Fibroblast of the aortic adventitia (primary cell): Measurements from ENCODE around the gene TSGA10. TPM values are rescaled to one million over a fixed set of nuclear protein-coding genes. Genes with fewer than 3 reads are reported as not detected.

Source experiments
- DNase-seq: peaks from one replicate; pipeline ENCODE4 v3.0.0-alpha.2; 2010; ENCODE audit warnings: low read depth
- H3K4me3 ChIP-seq: 2 replicates; pipeline ENCODE4 v1.5.1; 2011; ENCODE audit warnings: low read depth, mild to moderate bottlenecking, control low read depth, low read length, moderate library complexity
- total RNA-seq: library from RNA; depleted of rRNA; stranded (reverse); fragments of >200 nt; gene quantifications from 2 replicates; pipeline ENCODE4 v1.2.3, GENCODE V29; 2012; ENCODE audit warnings: low replicate concordance
- TF ChIP-seq, protein P1 (sequence below): IDR thresholded peaks from 2 replicates; pipeline ENCODE4 v1.5.1; 2011; ENCODE audit warnings: mild to moderate bottlenecking, low read length, control low read depth, inconsistent platforms; ENCODE audit not compliant: insufficient read depth

The TSGA10 gene
- total RNA-seq, 1 donor: 11.8 TPM

DNA sequence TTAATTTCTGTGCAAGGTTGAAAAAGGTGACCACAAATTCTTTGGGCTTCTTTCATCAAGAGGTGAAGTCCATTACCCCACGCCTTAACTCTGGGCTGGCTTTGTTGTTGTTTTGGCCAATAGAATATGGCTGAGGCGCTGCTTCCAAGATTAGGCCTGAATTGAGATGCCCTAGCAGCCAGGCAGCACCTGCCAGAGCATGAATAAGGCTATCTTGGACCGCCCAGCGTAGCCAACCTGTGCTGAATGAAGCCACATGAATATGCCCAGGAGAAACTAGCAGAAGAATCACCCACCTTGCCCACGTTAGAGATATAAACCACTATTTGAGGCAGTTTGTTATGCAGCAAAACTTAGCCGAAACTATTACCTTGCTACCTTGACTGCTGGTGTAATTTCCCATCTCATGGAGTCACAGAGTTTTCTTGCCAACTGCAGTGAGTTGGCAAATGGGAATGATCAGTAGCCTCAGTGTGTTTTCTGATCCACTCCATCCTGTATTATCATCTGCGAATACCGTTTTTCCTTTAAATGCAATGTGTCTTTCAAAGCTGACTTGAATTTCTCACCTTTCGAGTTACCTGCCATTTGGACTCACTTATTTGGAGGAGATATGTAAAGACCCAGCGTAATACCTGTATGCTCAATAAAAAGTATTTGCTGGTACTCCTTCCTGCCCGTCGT lies 679 bp downstream of the TSGA10 start:
- peak; percentile 36 for DNase-seq
- H3K4me3 ChIP-seq: peak overlapping the region; percentile 93
- TF ChIP-seq, protein P1, sequence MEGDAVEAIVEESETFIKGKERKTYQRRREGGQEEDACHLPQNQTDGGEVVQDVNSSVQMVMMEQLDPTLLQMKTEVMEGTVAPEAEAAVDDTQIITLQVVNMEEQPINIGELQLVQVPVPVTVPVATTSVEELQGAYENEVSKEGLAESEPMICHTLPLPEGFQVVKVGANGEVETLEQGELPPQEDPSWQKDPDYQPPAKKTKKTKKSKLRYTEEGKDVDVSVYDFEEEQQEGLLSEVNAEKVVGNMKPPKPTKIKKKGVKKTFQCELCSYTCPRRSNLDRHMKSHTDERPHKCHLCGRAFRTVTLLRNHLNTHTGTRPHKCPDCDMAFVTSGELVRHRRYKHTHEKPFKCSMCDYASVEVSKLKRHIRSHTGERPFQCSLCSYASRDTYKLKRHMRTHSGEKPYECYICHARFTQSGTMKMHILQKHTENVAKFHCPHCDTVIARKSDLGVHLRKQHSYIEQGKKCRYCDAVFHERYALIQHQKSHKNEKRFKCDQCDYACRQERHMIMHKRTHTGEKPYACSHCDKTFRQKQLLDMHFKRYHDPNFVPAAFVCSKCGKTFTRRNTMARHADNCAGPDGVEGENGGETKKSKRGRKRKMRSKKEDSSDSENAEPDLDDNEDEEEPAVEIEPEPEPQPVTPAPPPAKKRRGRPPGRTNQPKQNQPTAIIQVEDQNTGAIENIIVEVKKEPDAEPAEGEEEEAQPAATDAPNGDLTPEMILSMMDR: no peak

DNA sequence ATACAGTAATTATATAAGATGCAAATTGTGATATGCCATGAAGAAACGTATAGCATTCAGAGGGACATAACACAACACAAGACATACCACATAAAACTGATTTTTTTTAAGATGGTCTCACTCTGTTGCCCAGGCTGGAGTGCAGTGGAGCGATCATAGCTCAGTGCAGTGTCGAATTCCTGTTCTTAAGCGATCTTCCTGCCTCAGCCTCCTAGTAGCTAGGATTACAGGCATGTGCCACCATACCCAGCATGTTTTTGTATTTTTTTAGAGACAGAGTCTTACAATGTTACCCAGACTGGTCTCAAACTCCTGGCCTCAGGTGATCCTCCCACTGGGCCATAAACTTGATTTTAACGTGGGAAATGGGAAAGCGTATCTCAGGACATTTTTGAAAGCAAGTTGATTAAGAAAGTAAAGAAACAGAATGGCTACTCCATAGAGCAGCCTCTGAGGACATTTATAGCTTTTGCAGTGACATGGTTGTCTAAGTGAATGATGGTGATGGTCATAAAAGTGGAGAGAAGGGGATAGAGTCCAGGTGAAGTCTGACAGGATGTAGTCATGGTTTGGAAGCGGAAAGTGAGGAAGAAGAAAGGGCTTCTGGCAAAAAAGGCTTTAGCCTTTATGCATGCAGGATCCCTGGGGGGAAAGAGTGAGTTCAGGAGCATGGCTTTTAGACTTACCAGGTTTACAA lies 2.4 kb downstream of the TSGA10 start:
- TF ChIP-seq, protein P1: no peak
- no peak overlapping the region for H3K4me3 ChIP-seq
- no peak for DNase-seq

DNA sequence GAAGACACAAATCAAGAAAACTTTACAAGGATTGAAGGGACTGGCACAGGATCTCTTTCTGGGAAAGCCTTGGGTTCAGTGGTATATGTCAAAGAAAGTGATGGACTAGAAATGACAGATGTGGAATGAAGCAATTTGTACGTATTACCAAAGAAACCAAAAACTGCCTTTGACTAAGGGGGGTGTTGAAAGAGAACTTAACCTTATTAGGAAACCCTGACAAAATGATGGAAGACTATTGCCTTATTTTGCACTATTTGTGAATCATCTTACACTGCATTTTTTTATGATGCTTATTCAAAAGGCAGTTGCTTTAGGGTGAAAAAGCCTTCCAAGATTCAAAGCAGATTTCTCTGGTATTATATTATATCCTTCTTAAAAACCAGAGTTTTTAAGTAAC lies 4.0 kb downstream of the TSGA10 start:
- TF ChIP-seq, protein P1: no peak
- DNase-seq: peak; percentile 22
- no peak overlapping the region for H3K4me3 ChIP-seq

DNA sequence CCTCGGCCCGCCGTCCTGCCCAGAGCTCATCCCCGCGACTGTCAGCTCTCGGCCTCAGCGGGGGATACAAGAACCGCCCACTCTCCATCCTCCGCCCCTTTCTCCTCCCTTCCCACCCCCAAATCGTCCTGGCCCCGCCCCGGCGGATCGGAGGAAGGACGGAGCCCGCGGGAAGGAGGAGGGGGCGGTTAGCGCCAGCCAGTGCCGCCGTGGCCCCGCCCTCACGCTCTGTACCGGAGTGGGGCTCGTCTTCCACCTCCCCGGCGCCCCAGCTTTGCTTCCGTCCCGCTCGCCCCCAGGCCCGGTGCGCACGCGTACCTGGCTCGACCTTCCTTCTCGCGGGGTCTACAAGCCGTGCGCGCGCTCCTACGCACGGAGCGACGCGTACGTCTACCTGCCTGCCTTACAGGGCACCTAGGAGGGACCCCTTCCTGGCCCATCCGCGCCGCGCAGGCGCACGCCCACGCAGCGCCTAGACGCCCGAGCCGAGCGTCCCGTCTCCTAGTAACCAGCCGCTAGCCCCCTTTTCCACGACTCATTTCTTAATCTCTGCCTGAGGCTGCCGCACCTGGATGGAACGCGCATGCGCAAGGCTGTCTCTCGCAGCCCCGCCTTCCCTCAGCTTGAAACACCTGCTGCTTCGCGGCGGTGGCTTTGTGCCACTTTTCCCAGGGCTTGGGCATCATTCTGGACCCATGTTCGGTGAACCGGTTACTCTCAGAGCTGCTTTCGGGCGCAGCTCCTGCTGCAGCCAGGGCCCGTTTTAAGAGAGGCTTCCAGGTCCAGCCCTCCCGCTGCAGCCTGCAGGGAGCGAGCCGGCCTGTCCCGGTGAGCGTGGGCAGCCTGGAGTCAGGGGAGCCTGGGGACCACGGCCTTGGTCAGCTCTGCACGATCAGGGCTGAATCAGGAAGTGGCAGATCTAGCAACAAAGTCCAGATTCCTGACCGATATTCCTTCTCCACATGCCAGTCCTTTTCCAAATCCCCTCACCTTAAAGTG lies 13.3 kb downstream of the TSGA10 start, which contains the start of gene C2orf15:
TSS of gene C2orf15 (plus strand) at position 598 of the 999 bp plus-strand sequence. CDS start 8,852 bp downstream, outside the sequence.
- peak; percentile 62 for DNase-seq
- H3K4me3 ChIP-seq: peak within 1 kb of the TSS; percentile 87
- TF ChIP-seq, protein P1: no peak

DNA sequence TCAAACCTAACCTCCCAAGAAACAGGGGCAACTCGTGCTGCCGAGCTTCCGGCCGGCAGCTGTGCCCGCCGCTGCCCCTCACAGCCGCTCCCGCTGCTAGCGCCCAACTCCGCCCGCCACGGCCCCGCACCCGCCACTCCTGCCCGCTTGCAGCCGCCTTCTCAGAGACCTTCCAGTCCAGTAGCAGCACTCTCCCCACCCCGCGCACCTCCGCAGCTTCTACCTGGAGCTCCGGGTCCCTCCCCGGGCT lies 14.0 kb downstream of the TSGA10 start:
- TF ChIP-seq, protein P1: no peak
- peak overlapping the region; percentile 87 for H3K4me3 ChIP-seq
- no peak for DNase-seq

DNA sequence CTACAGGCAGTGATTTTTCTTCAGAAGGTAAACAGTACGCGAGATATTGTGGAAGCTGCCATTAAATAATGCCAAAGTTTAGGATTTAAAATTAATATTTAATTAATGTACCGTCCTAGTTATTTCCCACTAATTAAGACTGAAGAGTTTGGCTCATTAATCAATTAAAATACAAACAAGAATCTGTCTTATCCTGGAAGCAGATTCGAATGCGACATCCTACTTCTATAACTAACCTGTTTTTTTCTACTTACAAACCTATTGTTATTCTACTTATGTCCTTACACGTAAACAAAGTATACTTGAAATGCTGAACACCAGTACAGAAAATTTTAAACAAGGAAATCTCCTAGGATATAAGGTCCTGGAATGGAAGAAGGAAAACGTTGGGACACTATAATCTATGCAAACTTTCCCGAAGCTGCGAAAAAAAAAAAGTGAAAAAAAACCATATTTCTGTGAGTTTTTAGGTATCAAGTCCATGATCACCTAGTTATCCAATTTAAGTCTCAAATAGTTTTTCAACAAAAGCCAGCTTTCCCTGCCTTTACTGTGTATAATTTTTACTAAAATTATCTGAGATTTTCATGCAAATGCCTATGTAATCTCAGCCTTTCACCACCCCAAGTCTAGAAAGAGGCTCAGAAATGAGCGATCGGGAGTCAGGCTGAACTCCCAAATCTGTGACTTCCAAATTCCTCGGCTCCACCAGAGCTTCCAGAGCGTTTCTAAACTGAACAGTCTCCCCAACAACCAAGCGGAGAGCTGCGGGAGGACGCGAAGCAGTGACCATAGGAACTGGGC lies 14.5 kb downstream of the TSGA10 start:
- H3K4me3 ChIP-seq: peak overlapping the region; percentile 87

More for the DNA sequence above, 14.5 kb downstream of the TSGA10 start:
- TF ChIP-seq, protein P1: no peak
- DNase-seq: peak; percentile 28
